Stimulated activated CD4-positive, alpha-beta T cell treated with anti-CD3 and anti-CD28 coated beads, Interleukin-4, amount 100 ng/mL, for 1 hour (primary cell): Measurements from ENCODE around the gene TEX19.

ENCODE experiments used
- DNase-seq: peaks from one replicate; pipeline ENCODE4 v3.0.0-alpha.2; 2020

The TEX19 gene

GRCh38 chr17:82321947-82322466 lies 37.0 kb upstream of the TEX19 start:
- no peak for DNase-seq

- no peak for DNase-seq
These were observed 36.3 kb upstream of the TEX19 start for GRCh38 chr17:82322526-82323453.

GRCh38 chr17:82323514-82324234 lies 35.4 kb upstream of the TEX19 start:
- DNase-seq: no peak

- DNase-seq: no peak
These were observed 34.3 kb upstream of the TEX19 start for GRCh38 chr17:82324566-82325285.

GRCh38 chr17:82325286-82326180 lies 33.5 kb upstream of the TEX19 start:
- no peak for DNase-seq

GRCh38 chr17:82327289-82327688 lies 31.8 kb upstream of the TEX19 start:
- no peak for DNase-seq

GRCh38 chr17:82327757-82328140 lies 31.3 kb upstream of the TEX19 start:
- no peak for DNase-seq

GRCh38 chr17:82328141-82328993 lies 30.7 kb upstream of the TEX19 start:
- DNase-seq: no peak

GRCh38 chr17:82328994-82329507 lies 30.0 kb upstream of the TEX19 start:
- DNase-seq: no peak

GRCh38 chr17:82329683-82330321 lies 29.2 kb upstream of the TEX19 start:
- DNase-seq: no peak

GRCh38 chr17:82330322-82331239 lies 28.5 kb upstream of the TEX19 start:
- DNase-seq: no peak

- DNase-seq: no peak
These were observed 27.6 kb upstream of the TEX19 start for GRCh38 chr17:82331345-82331939.

- DNase-seq: no peak
These were observed 26.3 kb upstream of the TEX19 start for GRCh38 chr17:82332669-82333278.

- no peak for DNase-seq
These were observed 25.5 kb upstream of the TEX19 start, which contains the start of gene SECTM1 for GRCh38 chr17:82333279-82334171. TSS of gene SECTM1 (minus strand) at chr17:82333766. CDS start at chr17:82327240, 6,526 bp downstream.

GRCh38 chr17:82334204-82334621 lies 24.8 kb upstream of the TEX19 start:
- no peak for DNase-seq

- DNase-seq: no peak
These were observed 24.2 kb upstream of the TEX19 start for GRCh38 chr17:82334622-82335394.
